Type B pancreatic cell (in vitro differentiated cells): ENCODE measurements around the gene PPM1F. TPM values are rescaled to one million over a fixed set of nuclear protein-coding genes. Genes with fewer than 3 reads are reported as not detected.
"Not testable (repeated sequence)": the region's sequence is repeated elsewhere in the genome, so short reads cannot be mapped to it uniquely, and the experiment has no call there.

ENCODE experiments used
- DNase-seq: peaks from one replicate; pipeline ENCODE4 v3.0.0; 2021; ENCODE audit warnings: mixed read lengths; ENCODE audit not compliant: unreplicated experiment; ENCODE audit errors: extremely low spot score
- H3K27ac Mint-ChIP-seq: 2 replicates; pipeline ENCODE4 v1.8.0; 2021; ENCODE audit warnings: mild to moderate bottlenecking, mixed read lengths
- H3K27me3 Mint-ChIP-seq: 2 replicates; pipeline ENCODE4 v1.8.0; 2021; ENCODE audit warnings: mixed read lengths
- H3K36me3 Mint-ChIP-seq: 2 replicates; pipeline ENCODE4 v1.8.0; 2021; ENCODE audit warnings: mixed read lengths
- H3K4me1 Mint-ChIP-seq: one replicate; pipeline ENCODE4 v1.8.0; 2021; ENCODE audit warnings: mixed read lengths; ENCODE audit not compliant: unreplicated experiment
- H3K4me3 Mint-ChIP-seq: 2 replicates; pipeline ENCODE4 v1.8.0; 2021; ENCODE audit warnings: mild to moderate bottlenecking, mixed read lengths
- H3K9me3 Mint-ChIP-seq: 2 replicates; pipeline ENCODE4 v1.8.0; 2021; ENCODE audit warnings: mixed read lengths
- total RNA-seq: library from RNA; stranded (reverse); gene quantifications from 2 replicates; pipeline ENCODE4 v1.2.1, GENCODE V29; 2021; ENCODE audit warnings: low replicate concordance
- TF ChIP-seq, protein P1 (sequence below): fragments of 200-600 bp; sonication (generic); conservative IDR thresholded peaks from 2 replicates; pipeline ENCODE4 v1.5.0; 2021; ENCODE audit warnings: antibody characterized with exemption, mild to moderate bottlenecking

The PPM1F gene
- total RNA-seq, 1 donor from 2014 or later, result 25.1 TPM

DNA sequence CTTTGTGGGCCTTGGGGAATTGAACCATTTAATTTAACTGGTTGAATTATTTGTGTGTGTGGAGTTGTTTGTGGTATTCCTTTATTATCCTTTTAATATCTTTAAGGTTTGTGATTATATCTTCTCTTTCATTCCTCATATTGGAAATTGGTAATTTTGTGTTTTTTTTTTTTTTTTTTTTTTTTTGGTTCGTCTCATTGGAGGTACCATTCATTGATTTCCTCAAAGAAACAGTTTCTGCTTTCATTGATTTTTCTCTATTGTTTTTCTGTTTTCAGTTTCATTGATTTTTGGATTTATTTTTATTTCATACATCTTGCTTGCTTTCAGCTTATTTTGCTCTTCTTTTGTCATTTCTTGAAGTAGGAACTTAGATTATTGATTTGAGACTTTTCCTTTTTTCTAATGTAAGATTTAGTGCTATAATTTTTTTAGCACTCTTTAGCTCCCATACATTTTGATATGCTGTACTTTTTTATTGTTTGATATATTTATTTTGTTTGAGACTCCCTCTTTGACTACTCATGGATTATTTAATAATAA is 54.2 kb downstream of the PPM1F start:
- no peak for DNase-seq
- TF ChIP-seq, protein P1, sequence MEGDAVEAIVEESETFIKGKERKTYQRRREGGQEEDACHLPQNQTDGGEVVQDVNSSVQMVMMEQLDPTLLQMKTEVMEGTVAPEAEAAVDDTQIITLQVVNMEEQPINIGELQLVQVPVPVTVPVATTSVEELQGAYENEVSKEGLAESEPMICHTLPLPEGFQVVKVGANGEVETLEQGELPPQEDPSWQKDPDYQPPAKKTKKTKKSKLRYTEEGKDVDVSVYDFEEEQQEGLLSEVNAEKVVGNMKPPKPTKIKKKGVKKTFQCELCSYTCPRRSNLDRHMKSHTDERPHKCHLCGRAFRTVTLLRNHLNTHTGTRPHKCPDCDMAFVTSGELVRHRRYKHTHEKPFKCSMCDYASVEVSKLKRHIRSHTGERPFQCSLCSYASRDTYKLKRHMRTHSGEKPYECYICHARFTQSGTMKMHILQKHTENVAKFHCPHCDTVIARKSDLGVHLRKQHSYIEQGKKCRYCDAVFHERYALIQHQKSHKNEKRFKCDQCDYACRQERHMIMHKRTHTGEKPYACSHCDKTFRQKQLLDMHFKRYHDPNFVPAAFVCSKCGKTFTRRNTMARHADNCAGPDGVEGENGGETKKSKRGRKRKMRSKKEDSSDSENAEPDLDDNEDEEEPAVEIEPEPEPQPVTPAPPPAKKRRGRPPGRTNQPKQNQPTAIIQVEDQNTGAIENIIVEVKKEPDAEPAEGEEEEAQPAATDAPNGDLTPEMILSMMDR, result no peak
- H3K4me1 Mint-ChIP-seq, result no peaks in the 10 kb centered on the region
- H3K4me3 Mint-ChIP-seq, result no peak overlapping the region
- no peaks in the 10 kb centered on the region for H3K9me3 Mint-ChIP-seq
- H3K27ac Mint-ChIP-seq, result no peak overlapping the region
- no peaks in the 10 kb centered on the region for H3K36me3 Mint-ChIP-seq
- H3K27me3 Mint-ChIP-seq, result no peaks in the 10 kb centered on the region

DNA sequence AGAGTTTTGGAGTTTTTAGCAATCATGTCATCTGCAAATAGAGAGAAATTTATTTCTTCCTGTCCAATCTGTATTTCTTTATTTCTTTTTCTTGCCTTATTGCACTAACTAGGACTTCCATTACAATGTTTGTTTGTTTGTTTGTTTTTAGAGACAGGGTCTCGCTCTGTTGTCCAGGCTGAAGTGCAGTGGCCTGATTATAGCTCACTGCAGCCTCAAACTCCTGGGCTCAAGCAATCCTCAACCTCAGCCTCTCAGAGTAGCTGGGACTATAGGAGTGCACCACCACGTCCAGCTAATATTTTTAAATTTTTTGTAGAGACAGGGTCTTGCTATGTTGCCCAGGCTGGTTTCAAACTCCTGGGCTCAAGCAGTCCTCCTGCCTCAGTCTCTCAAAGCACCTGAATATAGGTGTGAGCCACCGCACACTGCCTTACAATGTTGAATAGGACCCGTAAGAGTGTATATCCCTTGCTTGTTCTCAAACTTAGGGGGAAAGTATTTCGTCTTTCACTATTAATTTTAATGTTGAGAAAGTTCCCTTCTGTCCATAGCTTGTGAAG is 55.6 kb downstream of the PPM1F start:
- H3K27ac Mint-ChIP-seq, result no peak overlapping the region
- DNase-seq, result no peak

DNA sequence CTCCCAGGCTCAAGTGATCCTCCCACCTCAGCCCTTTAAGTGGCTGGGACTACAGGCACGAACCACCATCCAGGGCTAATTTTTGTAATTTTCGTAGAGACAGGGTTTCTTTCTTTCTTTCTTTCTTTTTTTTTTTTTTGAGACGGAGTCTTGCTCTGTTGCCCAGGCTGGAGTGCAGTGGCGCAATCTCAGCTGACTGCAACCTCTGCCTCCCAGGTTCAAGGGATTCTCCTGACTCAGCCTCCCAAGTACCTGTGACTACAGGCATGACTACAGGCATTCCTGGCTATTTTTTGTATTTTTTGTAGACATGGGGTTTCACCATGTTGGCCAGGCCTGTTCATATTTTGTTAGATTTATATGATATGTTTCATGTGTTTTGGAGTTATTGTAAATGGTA is 56.4 kb downstream of the PPM1F start:
- not testable (repeated sequence) for H3K36me3 Mint-ChIP-seq, H3K27me3 Mint-ChIP-seq, H3K4me1 Mint-ChIP-seq, H3K9me3 Mint-ChIP-seq, H3K27ac Mint-ChIP-seq, DNase-seq, H3K4me3 Mint-ChIP-seq

More for the DNA sequence above, 55.6 kb downstream of the PPM1F start:
- H3K9me3 Mint-ChIP-seq, result no peaks in the 10 kb centered on the region
- H3K36me3 Mint-ChIP-seq, result no peaks in the 10 kb centered on the region
- TF ChIP-seq, protein P1, result no peak
- H3K4me1 Mint-ChIP-seq, result no peaks in the 10 kb centered on the region
- no peaks in the 10 kb centered on the region for H3K27me3 Mint-ChIP-seq
- H3K4me3 Mint-ChIP-seq, result no peak overlapping the region

- TF ChIP-seq, protein P1, result no peak
- H3K36me3 Mint-ChIP-seq, result no peaks in the 10 kb centered on the region
- H3K27ac Mint-ChIP-seq, result no peak overlapping the region
- H3K9me3 Mint-ChIP-seq, result no peaks in the 10 kb centered on the region
- H3K27me3 Mint-ChIP-seq, result no peaks in the 10 kb centered on the region
- no peak overlapping the region for H3K4me3 Mint-ChIP-seq
- DNase-seq, result no peak
- H3K4me1 Mint-ChIP-seq, result no peaks in the 10 kb centered on the region
Measured at GRCh38 chr22:21894799-21895198, 57.8 kb downstream of the PPM1F start.

GRCh38 chr22:21889251-21889990 is 63.2 kb downstream of the PPM1F start:
- Mint-ChIP-seq H3K4me3 (no peak overlapping the region), H3K9me3 (no peaks in the 10 kb centered on the region), H3K4me1 (peaks cover 4% of the 10 kb centered on the region), H3K27me3 (no peaks in the 10 kb centered on the region), H3K27ac (no peak overlapping the region), H3K36me3 (no peaks in the 10 kb centered on the region)
- TF ChIP-seq, protein P1, result no peak
- no peak for DNase-seq

- Mint-ChIP-seq H3K9me3 (no peaks in the 10 kb centered on the region), H3K27me3 (no peaks in the 10 kb centered on the region), H3K36me3 (no peaks in the 10 kb centered on the region), H3K4me1 (peaks cover 4% of the 10 kb centered on the region), H3K27ac (no peak overlapping the region), H3K4me3 (no peak overlapping the region)
- DNase-seq, result no peak
- TF ChIP-seq, protein P1, result no peak
Measured at GRCh38 chr22:21887841-21888240, 64.8 kb downstream of the PPM1F start.

DNA sequence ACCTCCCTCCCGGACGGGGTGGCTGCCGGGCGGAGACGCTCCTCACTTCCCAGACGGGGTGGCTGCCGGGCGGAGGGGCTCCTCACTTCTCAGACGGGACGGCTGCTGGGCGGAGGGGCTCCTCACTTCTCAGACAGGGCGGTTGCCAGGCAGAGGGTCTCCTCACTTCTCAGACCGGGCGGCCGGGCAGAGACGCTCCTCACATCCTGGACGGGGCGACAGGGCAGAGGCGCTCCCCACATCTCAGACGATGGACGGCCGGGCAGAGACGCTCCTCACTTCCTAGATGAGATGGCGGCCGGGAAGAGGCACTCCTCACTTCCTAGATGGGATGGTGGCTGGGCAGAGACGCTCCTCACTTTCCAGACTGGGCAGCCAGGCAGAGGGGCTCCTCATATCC is 68.7 kb downstream of the PPM1F start:
- H3K27me3 Mint-ChIP-seq, H3K9me3 Mint-ChIP-seq, H3K4me1 Mint-ChIP-seq, H3K4me3 Mint-ChIP-seq, DNase-seq, H3K27ac Mint-ChIP-seq, H3K36me3 Mint-ChIP-seq: not testable (repeated sequence)

DNA sequence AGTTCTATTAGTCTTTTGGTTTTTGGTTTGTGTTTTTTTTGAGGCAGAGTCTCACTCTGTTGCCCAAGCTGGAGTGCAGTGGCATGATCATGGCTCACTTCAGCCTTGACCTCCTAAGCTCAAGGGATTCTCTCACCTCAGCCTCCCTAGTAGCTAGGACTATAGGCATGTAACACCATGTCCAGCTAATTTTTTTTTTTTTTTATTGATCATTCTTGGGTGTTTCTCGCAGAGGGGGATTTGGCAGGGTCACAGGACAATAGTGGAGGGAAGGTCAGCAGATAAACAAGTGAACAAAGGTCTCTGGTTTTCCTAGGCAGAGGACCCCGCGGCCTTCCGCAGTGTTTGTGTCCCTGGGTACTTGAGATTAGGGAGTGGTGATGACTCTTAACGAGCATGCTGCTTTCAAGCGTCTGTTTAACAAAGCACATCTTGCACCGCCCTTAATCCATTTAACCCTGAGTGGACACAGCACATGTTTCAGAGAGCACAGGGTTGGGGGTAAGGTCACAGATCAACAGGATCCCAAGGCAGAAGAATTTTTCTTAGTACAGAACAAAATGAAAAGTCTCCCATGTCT is 69.8 kb downstream of the PPM1F start:
- H3K36me3 Mint-ChIP-seq, DNase-seq, H3K27ac Mint-ChIP-seq, H3K4me1 Mint-ChIP-seq, H3K4me3 Mint-ChIP-seq, H3K27me3 Mint-ChIP-seq, H3K9me3 Mint-ChIP-seq: not testable (repeated sequence)
